8988T (cell line): ENCODE measurements around the gene DOCK4.

ENCODE experiments used
- DNase-seq: peaks from one replicate; pipeline ENCODE4 v3.0.0; 2011

Gene DOCK4

DNA sequence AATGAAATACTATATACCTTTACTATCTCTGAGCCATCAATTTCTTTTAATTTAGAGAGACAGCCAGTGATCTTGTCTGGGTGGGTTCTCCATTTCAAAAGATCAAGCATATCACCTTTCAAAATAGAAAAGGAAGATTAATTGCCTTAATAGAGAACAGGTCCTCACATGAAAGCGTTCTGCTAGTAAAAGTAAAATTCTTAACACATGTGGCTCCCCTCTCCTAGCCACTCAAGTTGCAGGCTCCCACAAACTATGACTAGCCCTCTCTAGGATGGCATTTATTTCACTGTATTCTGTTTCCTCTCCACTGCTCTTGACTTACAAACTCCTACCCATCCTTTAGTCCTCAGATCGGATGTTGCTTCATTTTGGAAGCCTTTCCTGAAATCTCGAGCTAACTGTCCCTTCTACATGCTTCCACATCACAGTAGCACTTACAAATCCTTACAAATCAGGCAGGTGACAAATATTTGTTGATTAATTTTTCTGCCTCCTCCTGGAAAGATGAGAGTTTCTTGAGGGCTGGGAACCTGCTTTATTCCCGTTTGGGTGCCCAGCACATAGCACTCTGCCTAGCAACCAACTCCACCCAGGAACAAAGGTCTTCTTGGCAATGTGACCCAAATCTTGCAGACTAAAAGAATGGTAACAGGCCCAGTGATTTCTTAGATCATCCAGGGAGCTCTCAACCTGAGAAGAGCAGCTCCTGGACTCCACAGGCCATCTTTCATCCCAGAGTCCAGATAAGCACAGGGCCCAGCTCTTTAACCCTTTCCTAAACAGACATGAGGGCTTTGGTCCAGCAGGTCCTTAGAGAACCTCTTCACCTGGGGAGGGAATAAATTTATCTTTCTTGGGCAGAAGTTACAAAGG is 333.5 kb downstream of the DOCK4 start:
- DNase-seq, result no peak

DNA sequence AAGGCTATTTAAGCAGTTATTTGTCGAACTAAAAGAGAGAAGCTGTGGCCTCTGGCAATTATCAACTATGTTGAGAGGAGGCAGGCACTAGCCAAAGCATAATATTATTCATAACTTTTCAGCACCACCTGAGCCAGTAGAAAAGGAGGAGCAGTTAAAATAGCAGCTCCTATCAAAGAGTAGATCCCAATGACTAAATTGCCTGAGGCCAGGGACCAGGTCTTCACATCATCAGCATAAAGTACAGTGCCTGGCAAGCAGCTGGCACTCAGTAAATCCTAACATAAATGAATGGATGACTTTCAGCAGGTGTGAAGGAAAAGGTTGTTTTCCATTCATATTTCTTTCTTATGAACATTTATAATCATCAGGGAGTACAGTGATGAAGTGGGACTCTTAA is 334.9 kb downstream of the DOCK4 start:
- DNase-seq, result no peak

DNA sequence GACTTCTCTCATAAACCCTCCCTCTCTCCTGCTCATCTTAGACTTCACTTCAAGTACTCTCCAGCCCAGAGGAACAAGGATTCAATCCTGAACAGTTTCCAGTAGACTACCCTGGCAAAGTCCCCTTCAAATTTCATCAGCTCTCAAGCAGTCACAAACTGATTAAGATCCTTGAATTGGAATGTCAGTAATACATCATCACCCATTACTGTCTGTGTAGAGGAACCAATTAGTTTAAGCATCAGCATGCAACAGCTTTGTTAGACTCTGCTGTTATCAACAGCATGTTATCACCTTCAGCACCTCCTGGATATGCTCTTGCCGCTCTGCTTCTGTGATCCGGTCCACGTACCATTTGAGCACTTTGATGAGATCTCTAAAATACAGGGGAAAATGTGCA is 336.9 kb downstream of the DOCK4 start:
- no peak for DNase-seq

GRCh38 chr7:111867348-111867931 is 338.8 kb downstream of the DOCK4 start:
- DNase-seq, result no peak

- DNase-seq, result no peak
Observed at GRCh38 chr7:111866787-111867186, 339.4 kb downstream of the DOCK4 start.

- no peak for DNase-seq
Observed at GRCh38 chr7:111865430-111865829, 340.8 kb downstream of the DOCK4 start.

- DNase-seq, result no peak
Observed at GRCh38 chr7:111864291-111864976, 341.8 kb downstream of the DOCK4 start.

GRCh38 chr7:111863269-111863668 is 342.9 kb downstream of the DOCK4 start:
- no peak for DNase-seq

GRCh38 chr7:111860248-111860647 is 346.0 kb downstream of the DOCK4 start:
- no peak for DNase-seq

GRCh38 chr7:111858331-111858730 is 347.9 kb downstream of the DOCK4 start:
- no peak for DNase-seq

DNA sequence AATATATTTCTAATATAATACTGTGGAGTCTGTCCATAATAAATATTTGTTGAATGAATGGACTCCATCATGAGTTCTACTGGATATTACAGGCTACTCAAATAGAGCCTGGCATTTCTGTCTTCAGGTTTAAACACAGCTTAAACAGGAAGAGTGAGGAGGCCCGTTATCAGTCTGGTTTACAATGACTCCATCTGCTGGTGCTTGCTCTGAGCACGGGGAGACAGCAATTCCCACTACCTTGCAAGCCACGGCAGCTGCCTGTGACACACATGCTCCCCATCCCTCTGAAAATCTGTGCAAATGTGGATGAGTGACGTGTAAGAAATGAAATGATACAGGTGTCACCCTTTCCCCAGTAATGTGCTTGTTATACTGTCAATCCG is 350.4 kb downstream of the DOCK4 start:
- no peak for DNase-seq

DNA sequence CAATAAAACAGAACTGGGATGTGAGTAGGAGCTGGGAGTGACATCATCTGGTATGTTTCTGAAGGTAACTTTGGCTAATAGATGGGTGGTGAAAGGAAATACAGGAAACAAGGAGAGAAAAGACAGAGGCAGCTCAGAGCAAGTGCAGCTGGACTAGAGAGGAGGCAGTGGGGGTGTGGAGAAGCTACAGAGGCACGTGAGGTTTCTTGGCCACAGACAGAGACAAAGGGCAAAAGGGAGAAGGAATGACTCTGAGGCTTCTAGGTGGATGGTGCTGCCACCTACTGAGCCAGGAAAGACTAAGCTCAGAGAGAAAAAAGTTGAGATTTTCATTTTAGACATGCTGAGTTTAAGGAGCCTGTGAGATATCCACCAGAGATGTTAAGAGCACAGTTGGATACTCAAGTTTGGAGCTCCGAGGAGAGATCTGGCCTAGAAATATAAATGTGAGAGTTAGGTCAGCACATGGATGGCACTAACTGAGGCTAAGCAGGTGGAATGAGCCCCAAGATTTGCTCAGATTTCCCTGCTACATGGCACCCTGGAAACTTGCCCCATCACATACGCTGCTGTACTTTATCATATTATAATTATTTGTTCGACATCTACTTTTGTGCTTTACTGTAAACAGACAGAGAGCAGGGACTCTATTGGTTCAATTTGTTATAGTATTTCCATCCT is 350.9 kb downstream of the DOCK4 start:
- no peak for DNase-seq

GRCh38 chr7:111853201-111853990 is 352.8 kb downstream of the DOCK4 start:
- DNase-seq, result no peak

GRCh38 chr7:111852081-111852480 is 354.1 kb downstream of the DOCK4 start:
- DNase-seq, result no peak

DNA sequence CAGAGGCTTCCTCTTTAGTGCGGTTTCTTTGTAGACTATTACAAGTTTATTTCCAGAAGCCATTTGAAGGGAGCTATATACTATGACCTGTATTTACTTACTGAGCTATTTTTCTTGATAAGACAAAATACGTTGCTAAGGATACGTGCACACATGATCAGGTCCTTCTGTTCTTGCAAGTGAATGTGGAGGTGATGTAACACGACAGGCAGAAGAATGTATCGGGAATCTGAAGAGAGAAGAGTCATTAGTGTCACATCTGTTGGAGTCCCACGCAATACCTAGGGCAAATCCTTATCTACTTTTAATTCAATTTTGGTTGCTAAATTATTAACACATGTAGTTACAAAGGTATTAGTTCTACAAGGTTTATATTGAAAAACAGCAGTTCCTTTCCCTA is 359.3 kb downstream of the DOCK4 start:
- DNase-seq, result no peak

- DNase-seq, result no peak
Observed at GRCh38 chr7:111845853-111846252, 360.3 kb downstream of the DOCK4 start.

GRCh38 chr7:111844904-111845671 is 361.1 kb downstream of the DOCK4 start:
- no peak for DNase-seq

- DNase-seq, result no peak
Observed at GRCh38 chr7:111842491-111842890, 363.7 kb downstream of the DOCK4 start.

GRCh38 chr7:111841596-111842205 is 364.5 kb downstream of the DOCK4 start:
- DNase-seq, result no peak

DNA sequence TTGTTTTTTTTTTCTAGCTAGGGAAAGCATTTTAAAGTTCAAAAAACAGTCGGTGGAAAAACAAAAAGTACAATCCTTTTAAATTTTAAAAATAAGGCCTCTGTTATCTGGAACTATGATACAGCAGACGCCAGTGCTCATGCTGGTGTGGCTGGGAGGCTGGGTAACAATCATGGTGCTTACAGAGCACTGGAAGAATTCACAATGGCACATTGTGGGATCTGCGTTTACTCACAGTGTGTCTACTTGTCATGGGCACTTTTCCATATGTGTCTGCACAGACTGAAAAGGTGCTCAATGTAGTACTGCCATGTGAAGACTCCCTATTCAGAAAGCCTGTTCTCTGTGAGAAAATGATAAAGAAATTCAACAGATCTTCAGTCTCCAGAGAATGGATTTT is 365.7 kb downstream of the DOCK4 start:
- DNase-seq, result no peak

DNA sequence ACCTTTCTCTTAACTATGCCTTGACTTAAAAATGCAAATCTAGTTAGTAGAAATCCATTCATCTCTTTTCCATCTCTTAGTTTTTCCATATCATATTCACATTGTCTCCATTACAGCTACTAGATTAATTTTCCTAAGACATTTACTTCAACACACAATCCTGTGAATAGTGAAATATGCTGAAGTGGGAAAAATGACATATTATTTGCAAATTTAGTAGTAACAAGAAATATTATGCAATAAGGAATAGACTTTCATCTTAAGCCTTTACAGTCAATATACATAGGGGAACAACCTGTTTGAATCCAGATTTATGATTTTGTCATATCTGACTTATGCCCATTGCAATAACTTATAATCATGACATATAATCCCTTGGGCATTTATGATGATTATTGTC is 366.9 kb downstream of the DOCK4 start:
- DNase-seq, result no peak
